COLO668 (cell line): ENCODE results near the gene WAC.

Experiments
- DNase-seq: peaks from one replicate; lab custom pipeline; 2025; ENCODE audit not compliant: unreplicated experiment; lab: John Stamatoyannopoulos, UW

WAC gene

DNA sequence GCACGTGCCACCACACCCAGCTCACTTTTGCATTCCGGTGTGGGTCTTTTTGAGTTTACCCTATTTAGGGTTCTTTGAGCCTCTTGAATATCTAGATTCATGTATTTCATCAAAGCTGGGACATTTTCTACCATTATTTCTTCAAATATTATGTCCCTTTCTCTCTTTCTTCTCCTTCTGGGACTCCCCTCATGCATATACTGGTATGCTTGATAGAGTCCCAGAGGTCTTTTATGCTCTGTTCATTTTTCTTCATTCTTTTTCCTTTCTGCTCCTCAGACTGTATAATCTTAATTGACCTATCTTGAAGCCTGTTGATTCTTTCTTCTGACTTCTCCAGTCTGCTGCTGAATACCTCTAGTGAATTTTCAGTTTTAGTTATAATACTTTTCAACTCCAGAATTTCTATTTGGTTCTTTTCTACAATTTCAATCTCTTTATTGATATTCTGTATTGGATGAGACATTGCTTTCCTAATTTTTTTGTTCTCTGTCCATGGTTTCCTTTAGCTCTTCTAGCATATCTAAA lies 9.1 kb upstream of the WAC start:
- DNase-seq, result no peak

DNA sequence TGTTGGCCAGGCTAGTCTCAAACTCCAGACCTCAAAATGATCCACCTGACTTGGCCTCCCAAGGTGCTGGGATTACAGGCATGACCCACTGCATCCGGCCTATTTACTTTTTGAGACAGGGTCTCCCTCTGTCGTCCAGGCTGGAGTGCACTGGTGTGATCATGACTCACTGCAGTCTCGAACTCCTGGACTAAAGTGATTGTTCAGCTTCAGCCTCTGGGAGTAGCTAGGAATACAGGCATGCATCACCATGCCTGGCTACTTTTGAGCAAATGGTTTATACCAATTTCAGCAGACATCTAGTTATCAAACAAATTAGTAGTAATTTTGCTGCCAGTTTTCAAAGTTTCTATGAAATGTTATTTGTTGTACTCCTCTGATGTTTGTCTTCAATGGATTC lies 2.2 kb upstream of the WAC start:
- no peak for DNase-seq

DNA sequence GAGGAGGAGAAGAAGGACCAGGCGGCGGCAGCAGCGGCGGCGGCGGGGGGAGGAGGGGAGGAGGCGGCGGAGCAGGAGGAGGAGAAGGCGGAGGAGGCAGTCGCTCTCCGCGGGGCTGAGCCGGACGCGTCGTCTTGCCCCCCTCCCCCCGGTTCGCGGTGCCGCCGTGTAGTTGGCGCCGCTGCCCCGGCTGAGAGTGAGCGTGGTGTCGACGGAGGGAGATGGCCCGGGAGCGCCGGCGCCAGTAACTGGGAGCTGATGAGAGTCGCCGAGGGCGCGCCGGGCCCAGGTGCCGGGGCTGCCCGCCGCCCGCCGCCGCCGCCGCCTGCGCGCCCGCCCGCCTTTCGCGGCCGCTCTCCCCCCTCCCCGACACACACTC lies 257 bp downstream of the WAC start:
- DNase-seq, result no peak

- peak; percentile 60 for DNase-seq
These were observed 820 bp downstream of the WAC start for GRCh38 chr10:28533571-28534304.

DNA sequence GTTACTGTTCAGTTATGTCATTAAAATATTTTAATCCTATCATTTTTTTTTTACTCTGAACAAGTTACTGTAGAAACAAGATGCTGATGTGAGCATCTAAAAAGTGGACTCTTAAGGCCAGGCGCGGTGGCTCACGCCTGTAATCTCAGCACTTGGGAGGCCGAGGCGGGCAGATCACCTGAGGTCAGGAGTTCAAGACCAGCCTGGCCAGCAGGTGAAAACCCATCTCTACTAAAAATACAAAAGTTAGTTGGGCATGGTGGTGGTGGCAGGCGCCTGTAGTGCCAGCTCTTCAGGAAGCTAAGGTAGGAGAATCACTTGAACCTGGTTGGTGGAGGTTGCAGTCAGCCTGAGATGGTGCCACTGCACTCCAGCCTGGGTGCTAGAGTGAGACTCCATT lies 2.9 kb downstream of the WAC start:
- DNase-seq, result no peak

DNA sequence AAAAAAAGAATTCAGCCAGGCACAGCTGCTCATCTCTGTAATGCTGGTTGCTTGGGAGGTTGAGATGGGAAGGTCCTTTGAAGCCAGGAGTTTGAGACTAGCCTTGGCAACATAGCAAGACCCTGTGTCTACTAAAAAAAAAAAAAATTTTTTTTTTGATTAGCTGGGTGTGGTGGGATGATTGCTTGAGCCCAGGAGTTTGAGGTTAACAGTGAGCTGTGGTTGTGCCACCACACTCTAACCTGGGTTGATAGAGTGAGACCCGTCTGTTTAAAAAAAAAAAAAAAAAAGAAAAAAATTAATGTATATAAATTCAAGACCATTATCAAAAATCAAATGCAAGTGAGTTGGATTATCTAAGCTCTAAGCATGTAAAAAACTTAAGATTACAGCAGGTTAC lies 5.7 kb downstream of the WAC start:
- no peak for DNase-seq

GRCh38 chr10:28540145-28540544 lies 7.2 kb downstream of the WAC start:
- no peak for DNase-seq

DNA sequence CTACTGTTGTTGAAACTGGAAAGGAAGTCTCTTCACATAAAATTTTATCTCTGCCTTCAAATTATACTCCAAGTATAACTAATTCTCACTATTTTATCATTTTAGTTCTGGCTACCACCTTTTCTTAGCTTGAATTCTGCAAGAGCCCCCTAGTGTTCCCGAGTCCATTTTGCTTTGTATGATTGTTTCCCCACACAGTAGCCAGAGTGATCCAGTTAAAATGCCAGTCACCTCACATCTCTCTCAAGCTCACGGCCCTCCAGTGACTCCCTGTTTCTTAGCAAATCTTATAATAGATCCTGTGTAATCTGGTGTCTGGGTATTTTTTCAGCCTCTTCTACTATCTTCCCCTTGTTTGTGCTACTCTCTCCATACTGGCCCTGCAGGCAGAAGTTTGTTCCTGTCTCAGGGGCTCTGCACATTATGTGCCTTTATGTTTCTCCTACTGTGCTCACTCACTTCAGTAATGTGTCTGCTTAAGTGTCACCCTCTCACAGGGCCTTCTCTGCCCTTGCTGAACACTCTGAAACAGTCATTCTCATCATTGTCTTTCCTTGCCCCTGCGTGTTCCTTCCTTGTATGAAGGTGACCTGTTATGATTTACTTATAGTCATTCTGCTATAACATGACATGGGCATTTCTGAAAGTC lies 8.9 kb downstream of the WAC start:
- DNase-seq, result no peak

GRCh38 chr10:28542728-28543127 lies 9.8 kb downstream of the WAC start:
- DNase-seq, result no peak

GRCh38 chr10:28544058-28544457 lies 11.1 kb downstream of the WAC start:
- no peak for DNase-seq

DNA sequence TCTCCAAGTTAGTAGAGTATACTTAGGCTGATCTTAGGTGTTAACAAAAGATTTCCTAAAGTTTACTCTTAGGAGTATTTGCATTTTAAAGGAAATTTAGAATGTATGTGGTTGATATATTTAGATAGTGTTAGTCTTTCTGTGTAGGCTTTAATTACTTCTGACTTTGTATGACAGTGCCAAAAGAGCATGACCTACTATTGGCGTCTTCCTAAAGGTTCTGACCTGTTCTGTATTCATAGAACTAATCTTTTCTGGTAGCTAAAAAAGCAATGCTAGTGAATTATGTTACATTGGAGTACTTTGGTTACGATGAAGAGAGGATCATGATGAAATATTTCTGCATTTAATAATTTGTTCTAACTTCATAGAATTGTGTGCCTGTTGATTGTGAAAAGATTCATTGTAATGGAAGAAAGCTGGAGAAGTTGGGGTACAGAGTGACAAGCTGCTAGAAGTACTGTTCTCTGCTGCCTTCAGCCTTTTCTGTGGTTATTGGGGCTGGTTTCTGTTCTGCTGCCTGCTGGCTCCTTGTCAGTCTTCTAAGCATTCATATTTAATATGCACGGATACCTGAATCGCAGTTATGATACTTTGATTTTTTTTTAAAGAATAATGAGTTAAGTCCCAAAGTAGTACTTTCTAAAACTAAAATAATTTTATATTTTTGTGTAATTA lies 13.2 kb downstream of the WAC start:
- no peak for DNase-seq

DNA sequence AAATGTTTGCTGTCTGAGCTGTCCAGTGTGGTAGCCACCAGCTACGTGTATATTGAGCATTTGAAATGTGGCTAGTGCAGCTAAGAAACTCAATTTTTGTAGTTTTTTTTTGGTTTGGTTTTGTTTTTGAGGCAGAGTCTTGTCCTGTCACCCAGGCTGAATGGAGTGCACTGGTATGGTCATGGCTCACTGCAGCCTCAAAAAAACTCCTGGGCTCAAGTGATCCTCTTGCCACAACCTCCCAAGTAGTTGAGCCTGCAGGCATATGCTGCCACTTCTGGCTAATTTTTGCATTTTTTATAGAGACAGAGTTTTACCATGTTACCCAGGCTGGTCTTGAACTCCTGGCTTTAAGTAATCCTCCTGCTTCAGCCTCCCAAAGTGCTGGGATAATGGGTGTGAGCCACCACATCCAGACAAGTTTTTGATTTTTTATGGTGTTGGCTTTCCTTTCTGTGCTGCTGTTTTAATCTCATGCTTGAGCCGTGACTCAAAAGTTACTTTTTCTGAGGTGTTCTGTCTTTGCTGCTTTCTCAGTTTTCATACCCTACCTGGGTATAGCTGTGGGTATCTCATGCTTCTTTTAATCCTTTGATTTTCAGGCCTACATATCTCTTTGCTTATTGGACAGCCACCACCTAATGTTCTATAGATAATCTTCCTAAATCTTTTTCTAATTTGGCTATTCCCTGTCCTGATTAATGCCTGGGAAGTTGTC lies 16.0 kb downstream of the WAC start:
- no peak for DNase-seq

DNA sequence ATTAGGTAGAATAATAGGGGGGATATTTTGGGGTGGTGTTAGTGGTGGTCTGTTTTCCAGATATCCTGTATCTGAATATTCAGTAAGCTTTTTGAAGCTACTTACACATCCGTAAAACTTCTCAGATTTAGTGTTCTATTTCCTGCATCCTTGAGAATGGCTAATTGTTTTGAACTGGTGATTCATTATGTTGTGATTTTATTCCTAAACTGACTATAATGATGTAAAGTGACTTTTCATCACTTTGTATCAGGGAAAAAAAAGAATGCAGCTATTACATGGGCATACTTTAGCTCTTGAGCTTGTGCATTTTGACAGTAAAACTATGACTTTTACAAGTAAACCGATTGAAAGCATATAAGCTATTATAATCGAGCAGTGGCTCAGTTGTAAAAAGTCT lies 18.2 kb downstream of the WAC start:
- no peak for DNase-seq

DNA sequence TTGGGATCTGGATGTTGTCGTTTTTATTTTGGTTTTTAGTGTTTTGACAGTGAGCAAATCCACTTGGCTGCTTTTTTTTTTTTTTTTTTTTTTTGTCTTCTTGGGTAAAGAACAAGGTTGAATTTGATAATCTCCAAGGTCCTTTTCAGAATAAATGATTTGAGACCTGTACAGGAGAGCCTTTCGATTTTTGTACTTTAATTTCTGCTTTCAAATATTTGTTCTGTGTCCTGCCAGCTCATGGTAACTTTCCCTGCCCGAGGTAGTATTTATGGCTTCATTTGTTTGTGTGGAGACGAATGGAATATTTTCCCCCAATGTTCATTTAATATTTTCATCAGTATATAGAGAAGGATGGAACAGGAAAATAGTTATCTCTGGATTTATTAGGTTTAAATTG lies 19.9 kb downstream of the WAC start:
- DNase-seq, result no peak

GRCh38 chr10:28554009-28554408 lies 21.1 kb downstream of the WAC start:
- DNase-seq, result no peak

- DNase-seq, result no peak
These were observed 22.0 kb downstream of the WAC start for GRCh38 chr10:28554952-28555351.

GRCh38 chr10:28555358-28555757 lies 22.4 kb downstream of the WAC start:
- DNase-seq, result no peak

- no peak for DNase-seq
These were observed 23.2 kb downstream of the WAC start for GRCh38 chr10:28556142-28556541.

GRCh38 chr10:28558186-28558585 lies 25.3 kb downstream of the WAC start:
- DNase-seq, result no peak

- no peak for DNase-seq
These were observed 26.1 kb downstream of the WAC start for GRCh38 chr10:28558923-28559508.

- DNase-seq, result no peak
These were observed 26.7 kb downstream of the WAC start for GRCh38 chr10:28559618-28560017.
